Ovary (tissue), 9 donors: ENCODE measurements around the gene RNF41. TPM values are rescaled to one million over a fixed set of nuclear protein-coding genes. Genes with fewer than 3 reads are reported as not detected.

ENCODE experiments used
- DNase-seq, 5 donors: peaks; one replicate each; pipeline ENCODE4 v3.0.0-alpha.2; 2019 to 2020
- H3K27ac ChIP-seq, 2 donors: fragments of 200-600 bp; one replicate each; pipeline versions ENCODE4 v1.5.1 to v1.8.0; 2019 to 2022
- H3K27me3 ChIP-seq: fragments of 200-600 bp; one replicate; pipeline ENCODE4 v1.8.0; 2022
- H3K36me3 ChIP-seq: fragments of 200-600 bp; sonication (generic); one replicate; pipeline ENCODE4 v1.5.1; 2019
- H3K4me1 ChIP-seq: one replicate; pipeline ENCODE4 v1.8.1; 2013; ENCODE audit warnings: mild to moderate bottlenecking, moderate library complexity; ENCODE audit not compliant: insufficient read depth
- H3K4me3 ChIP-seq: fragments of 200-600 bp; sonication (generic); one replicate; pipeline ENCODE4 v1.5.1; 2017
- H3K9me3 ChIP-seq, 2 donors: fragments of 200-600 bp in 1 of 2; sonication (generic) in 1 of 2; one replicate each; pipeline versions ENCODE4 v1.5.1 to v1.8.1; 2013 to 2019; ENCODE audit warnings: mild to moderate bottlenecking in 1 of 2, moderate library complexity in 1 of 2
- CTCF ChIP-seq, 3 donors: fragments of 450-650 bp in 2 of 3; fragments of 200-600 bp in 1 of 3; IDR thresholded peaks; one replicate each; pipeline versions ENCODE4 v1.5.1 to v1.8.0; 2016 to 2022; ENCODE audit warnings: antibody characterized with exemption in 3 of 3, mild to moderate bottlenecking in 1 of 3
- EP300 ChIP-seq: sonication (generic); formaldehyde crosslinking; IDR thresholded peaks from one replicate; pipeline ENCODE4 v1.6.1; 2017; ENCODE audit warnings: antibody characterized with exemption
- POLR2A ChIP-seq: fragments of 450-650 bp; IDR thresholded peaks from one replicate; pipeline ENCODE4 v1.6.1; 2017; ENCODE audit warnings: antibody characterized with exemption, mild to moderate bottlenecking, moderate library complexity
- WGBS, 3 donors: extraction: QIAGEN DNeasy Blood & Tissue Kit in 1 of 3; methylation state at CpG; one replicate each; pipeline versions ENCODE4 v1.1.5 to v1.1.7; 2013 to 2017; 5-methylcytosine and 5-hydroxymethylcytosine counted together
- intact Hi-C, 4 donors: fragments of 100-400 bp; cut with DNase I; formaldehyde crosslinking; loops; one replicate each; pipeline versions ENCODE4 v1.11.0 to v1.15.1; 2022 to 2023
- polyA plus RNA-seq, 2 donors: library from polyadenylated mRNA; stranded (reverse); fragments of 200-250 nt in 1 of 2; fragments of 350-450 nt in 1 of 2; fragmentation: Illumina TruSeq in 1 of 2; extraction: RNeasy Lipid Tissue Mini Kit (QIAGEN cat#74804) in 1 of 2; gene quantifications; one replicate each; pipeline ENCODE4 v1.2.3, GENCODE V29; 2013 to 2014
- total RNA-seq, 7 donors: library from RNA; depleted of rRNA in 2 of 7; stranded (reverse); fragments of >200 nt in 2 of 7; fragmentation: NEBNext Ultra II Directional in 3 of 7; extraction: Animal tissue kit (Norgen Biotek cat#: 25700) in 3 of 7; gene quantifications; one replicate each; pipeline versions ENCODE4 v1.1.0 to v1.2.4, GENCODE V29; 2016 to 2023
- donor health status: DM: no; HTN: no; CAD: no; lungs with moderate emphysema.
- donor health status: DM: no; HTN: no; CAD: no.
- donor health status: Bipolar disorder and iron deficiency.
- donor health status: DM: yes; HTN: yes; CAD: no.
- donor health status: DM: no; HTN: no; CAD: no.
- donor health status: DM: yes; HTN: yes; CAD: no.

Gene RNF41
- total and polyA plus RNA-seq, 9 donors, result 29.4 to 55.6 (median 40.6) TPM

DNA sequence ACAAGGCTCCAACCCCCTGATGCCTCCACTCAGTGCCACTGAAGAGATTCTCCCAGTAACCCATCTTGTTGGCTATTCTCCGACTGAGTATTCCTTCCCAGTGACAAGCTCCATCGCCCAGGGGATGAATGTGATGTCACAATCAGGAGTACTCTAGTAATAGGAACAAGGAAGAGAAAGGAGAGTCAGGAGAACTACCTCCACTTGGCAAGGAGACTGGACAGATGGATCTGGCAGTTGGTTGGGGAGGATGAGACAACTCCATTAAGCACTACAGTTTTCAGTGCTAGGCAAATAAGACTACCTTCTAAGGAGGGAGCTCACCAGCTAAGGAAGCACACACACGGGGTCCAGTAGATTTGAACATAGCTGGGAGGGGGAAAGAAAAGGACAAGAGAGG lies 5.3 kb downstream of the RNF41 start:
- Histone ChIP-seq H3K27ac (no peak overlapping the region), H3K9me3 (no peaks in the 10 kb centered on the region), H3K4me1 (peaks cover 3% of the 10 kb centered on the region), H3K36me3 (no peaks in the 10 kb centered on the region), H3K4me3 (no peak overlapping the region), H3K27me3 (no peaks in the 10 kb centered on the region)
- TF ChIP-seq CTCF (IDR thresholded peaks at IDR 0.05) (no peak), EP300 (no peak), POLR2A (no peak)
- intact Hi-C loops, result no loop called here
- WGBS, 3 donors, result 77 to 84% (median 79%) methylated on average over 3 of the region's 3 CpGs
- DNase-seq, result no peak

DNA sequence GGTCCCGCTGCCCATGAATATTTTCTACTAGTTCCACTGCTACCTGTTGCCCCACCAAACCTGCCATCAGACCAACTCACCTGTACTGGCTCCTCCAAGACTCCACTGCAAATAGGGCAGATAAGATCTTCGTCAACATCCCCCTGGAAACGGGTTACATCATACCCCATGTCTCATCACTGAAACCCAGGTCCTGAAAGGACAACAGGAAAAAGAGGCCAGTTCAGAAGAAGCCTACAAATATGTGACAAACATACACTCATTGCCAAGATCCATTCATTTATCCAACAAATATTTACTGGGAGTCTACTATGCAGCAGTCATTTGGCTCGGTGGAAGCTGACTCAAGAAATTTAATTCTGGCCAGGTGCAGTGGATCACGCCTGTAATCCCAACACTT lies 7.8 kb downstream of the RNF41 start:
- WGBS, 3 donors, result 86 to 88% (median 87%) methylated on average over 5 of the region's 5 CpGs
- Histone ChIP-seq H3K36me3 (peaks cover 2% of the 10 kb centered on the region), H3K27me3 (no peaks in the 10 kb centered on the region), H3K4me3 (no peak overlapping the region), H3K27ac (no peak overlapping the region), H3K4me1 (no peaks in the 10 kb centered on the region), H3K9me3 (no peaks in the 10 kb centered on the region)
- DNase-seq, result no peak
- intact Hi-C loops, result no loop called here
- TF ChIP-seq CTCF (IDR thresholded peaks at IDR 0.05) (no peak), EP300 (no peak), POLR2A (no peak)

- no peaks in the 10 kb centered on the region for H3K4me1 ChIP-seq
- intact Hi-C loops, result no loop called here
- H3K27me3 ChIP-seq, result no peaks in the 10 kb centered on the region
- H3K9me3 ChIP-seq, result no peaks in the 10 kb centered on the region
- H3K27ac ChIP-seq, result no peak overlapping the region
- TF ChIP-seq EP300 (no peak), CTCF (IDR thresholded peaks at IDR 0.05) (no peak), POLR2A (no peak)
- DNase-seq, result no peak
- no peak overlapping the region for H3K4me3 ChIP-seq
- peaks cover 2% of the 10 kb centered on the region for H3K36me3 ChIP-seq
- WGBS, 3 donors, result 75 to 92% (median 92%) methylated on average over 1 of the region's 1 CpG
Observed at GRCh38 chr12:56212361-56212760, 9.4 kb downstream of the RNF41 start.

DNA sequence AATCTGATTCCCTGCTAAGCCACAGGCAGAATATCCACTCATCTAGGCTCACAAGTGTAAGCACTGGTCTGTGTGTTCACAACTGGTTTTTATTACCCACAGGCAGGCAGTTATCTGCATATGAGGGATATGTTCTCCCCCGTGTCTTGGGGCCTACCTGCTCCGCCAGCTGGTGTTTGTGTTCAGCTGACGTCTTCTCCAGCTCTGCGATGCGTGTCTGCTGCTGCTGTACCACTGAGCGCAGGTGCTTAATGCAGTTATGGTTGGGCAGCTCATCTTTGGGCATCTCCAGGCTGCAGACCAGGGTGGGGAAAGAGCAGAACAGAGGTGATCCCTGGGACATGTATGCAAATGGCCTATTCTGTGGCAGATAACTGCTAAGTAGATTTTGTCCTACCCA lies 13.7 kb downstream of the RNF41 start:
- no peaks in the 10 kb centered on the region for H3K9me3 ChIP-seq
- no peak for DNase-seq
- no peaks in the 10 kb centered on the region for H3K27me3 ChIP-seq
- H3K4me3 ChIP-seq, result no peak overlapping the region
- intact Hi-C loops, result no loop called here
- H3K4me1 ChIP-seq, result no peaks in the 10 kb centered on the region
- no peak overlapping the region for H3K27ac ChIP-seq
- peaks cover 2% of the 10 kb centered on the region for H3K36me3 ChIP-seq
- 59 to 67% (median 64%) methylated on average over 6 of the region's 6 CpGs for WGBS, 3 donors
- TF ChIP-seq EP300, result no peak
- no peak for TF ChIP-seq POLR2A
- TF ChIP-seq CTCF (IDR thresholded peaks at IDR 0.05), result no peak
